CD14-positive monocyte (primary cell): ENCODE measurements around the gene HBG2. TPM values are rescaled to one million over a fixed set of nuclear protein-coding genes. Genes with fewer than 3 reads are reported as not detected.

Experiments used
- DNase-seq, 3 donors: peaks; one replicate each; pipeline ENCODE4 v3.0.0-alpha.2; 2011 to 2022
- H2AFZ ChIP-seq: 2 replicates; pipeline ENCODE4 v1.6.0; 2012; ENCODE audit warnings: mild to moderate bottlenecking, low read depth, low read length, inconsistent platforms; ENCODE audit not compliant: insufficient read depth, poor library complexity, severe bottlenecking
- H3K27ac ChIP-seq, 2 donors: 1 replicate in 1 of 2; 2 replicates in 1 of 2; pipeline ENCODE4 v1.5.1; 2012 to 2013; ENCODE audit warnings: low read length in 2 of 2, control low read depth in 1 of 2, inconsistent platforms in 1 of 2, low read depth in 1 of 2, mild to moderate bottlenecking in 1 of 2
- H3K27me3 ChIP-seq, 2 donors: one replicate each; pipeline versions ENCODE4 v1.6.0 to v1.6.1; 2011 to 2013; ENCODE audit warnings: low read length in 2 of 2; ENCODE audit not compliant: control insufficient read depth in 2 of 2, insufficient read depth in 2 of 2
- H3K36me3 ChIP-seq, 2 donors: replicated peaks in 1 of 2; 1 replicate in 1 of 2; 2 replicates in 1 of 2; pipeline versions ENCODE4 v1.5.1 to v1.6.1; 2012 to 2013; ENCODE audit warnings: low read length in 2 of 2, control low read depth in 1 of 2, inconsistent platforms in 1 of 2, mild to moderate bottlenecking in 1 of 2; ENCODE audit not compliant: insufficient read depth in 2 of 2, control insufficient read depth in 1 of 2
- H3K4me1 ChIP-seq, 2 donors: 1 replicate in 1 of 2; 2 replicates in 1 of 2; pipeline versions ENCODE4 v1.5.1 to v1.6.1; 2012 to 2013; ENCODE audit warnings: low read length in 2 of 2, control low read depth in 1 of 2, inconsistent platforms in 1 of 2, mild to moderate bottlenecking in 1 of 2, moderate library complexity in 1 of 2; ENCODE audit not compliant: insufficient read depth in 2 of 2, control insufficient read depth in 1 of 2
- H3K4me2 ChIP-seq: replicated peaks from 2 replicates; pipeline ENCODE3; 2012; ENCODE audit warnings: low read length, moderate library complexity, mild to moderate bottlenecking; ENCODE audit not compliant: poor library complexity, severe bottlenecking; ENCODE audit errors: extremely low read depth
- H3K4me3 ChIP-seq, 3 experiments: fragments of 200-600 bp in 1 of 3; sonication (generic) in 1 of 3; replicated peaks in 1 of 3; 1 replicate in 2 of 3; 2 replicates in 1 of 3; pipeline ENCODE4 v1.5.1; 2011 to 2013; ENCODE audit warnings: low read length in 3 of 3, mild to moderate bottlenecking in 3 of 3, control low read depth in 2 of 3, low read depth in 2 of 3, inconsistent platforms in 1 of 3, moderate library complexity in 1 of 3
- H3K79me2 ChIP-seq: 2 replicates; pipeline ENCODE4 v1.6.0; 2012; ENCODE audit warnings: mild to moderate bottlenecking, control low read depth, inconsistent platforms, low read length, moderate library complexity; ENCODE audit not compliant: insufficient read depth
- H3K9ac ChIP-seq: 2 replicates; pipeline ENCODE4 v1.6.0; 2017; ENCODE audit warnings: low read length, mild to moderate bottlenecking; ENCODE audit not compliant: insufficient read depth, poor library complexity, severe bottlenecking
- H3K9me3 ChIP-seq, 2 donors: replicated peaks in 1 of 2; 1 replicate in 1 of 2; 2 replicates in 1 of 2; pipeline versions ENCODE4 v1.5.1 to v1.6.1; 2012 to 2013; ENCODE audit warnings: low read length in 2 of 2, control low read depth in 1 of 2; ENCODE audit not compliant: control insufficient read depth in 1 of 2, insufficient read depth in 1 of 2
- H4K20me1 ChIP-seq: 2 replicates; pipeline ENCODE4 v1.6.0; 2012; ENCODE audit warnings: mild to moderate bottlenecking, low read length, control low read depth, moderate library complexity; ENCODE audit not compliant: insufficient read depth
- H3K27ac Mint-ChIP-seq, 7 donors: one replicate each; pipeline ENCODE4 v1.8.0; 2020; ENCODE audit warnings: mild to moderate bottlenecking in 7 of 7, mixed read lengths in 7 of 7, moderate library complexity in 6 of 7, inconsistent platforms in 2 of 7
- H3K27me3 Mint-ChIP-seq, 3 donors: one replicate each; pipeline ENCODE4 v1.8.0; 2021 to 2022; ENCODE audit warnings: low read depth in 3 of 3, mild to moderate bottlenecking in 3 of 3, mixed read lengths in 3 of 3, moderate library complexity in 3 of 3, inconsistent platforms in 1 of 3
- H3K36me3 Mint-ChIP-seq, 2 donors: one replicate each; pipeline ENCODE4 v1.8.0; 2020; ENCODE audit warnings: mixed read lengths in 2 of 2, inconsistent platforms in 1 of 2, mild to moderate bottlenecking in 1 of 2
- H3K4me1 Mint-ChIP-seq: one replicate; pipeline ENCODE4 v1.8.0; 2020; ENCODE audit warnings: mild to moderate bottlenecking, mixed read lengths
- H3K4me3 Mint-ChIP-seq, 2 donors: one replicate each; pipeline ENCODE4 v1.8.0; 2020; ENCODE audit warnings: mild to moderate bottlenecking in 2 of 2, mixed read lengths in 2 of 2, moderate library complexity in 1 of 2
- H3K9me3 Mint-ChIP-seq, 7 donors: one replicate each; pipeline ENCODE4 v1.8.0; 2020 to 2022; ENCODE audit warnings: mixed read lengths in 7 of 7, mild to moderate bottlenecking in 6 of 7, moderate library complexity in 6 of 7, inconsistent platforms in 2 of 7
- CTCF ChIP-seq: fragments of 200-600 bp; IDR thresholded peaks from one replicate; pipeline ENCODE4 v1.8.0; 2022; ENCODE audit warnings: antibody characterized with exemption, mild to moderate bottlenecking
- WGBS: methylation state at CpG from one replicate; pipeline ENCODE4 v1.1.5; 2013; ENCODE audit warnings: missing lambda C conversion rate; ENCODE audit not compliant: insufficient coverage; 5-methylcytosine and 5-hydroxymethylcytosine counted together
- intact Hi-C, 2 donors: fragments of 100-400 bp; cut with micrococcal nuclease; formaldehyde crosslinking; loops; one replicate each; pipeline versions ENCODE4 v1.15.0 to v1.15.1; 2023
- polyA plus RNA-seq, 3 donors: library from polyadenylated mRNA; depleted of rRNA in 1 of 3; unstranded in 2 of 3; stranded (reverse) in 1 of 3; fragments of 300-500 nt in 2 of 3; fragments of >200 nt in 1 of 3; fragmentation: Illumina TruSeq in 2 of 3; gene quantifications; 1 replicate in 2 of 3; 2 replicates in 1 of 3; pipeline ENCODE4 v1.2.3, GENCODE V29; 2012 to 2021

The HBG2 gene
- polyA plus RNA-seq, 3 donors, result 5.1 TPM; not detected in 2

DNA sequence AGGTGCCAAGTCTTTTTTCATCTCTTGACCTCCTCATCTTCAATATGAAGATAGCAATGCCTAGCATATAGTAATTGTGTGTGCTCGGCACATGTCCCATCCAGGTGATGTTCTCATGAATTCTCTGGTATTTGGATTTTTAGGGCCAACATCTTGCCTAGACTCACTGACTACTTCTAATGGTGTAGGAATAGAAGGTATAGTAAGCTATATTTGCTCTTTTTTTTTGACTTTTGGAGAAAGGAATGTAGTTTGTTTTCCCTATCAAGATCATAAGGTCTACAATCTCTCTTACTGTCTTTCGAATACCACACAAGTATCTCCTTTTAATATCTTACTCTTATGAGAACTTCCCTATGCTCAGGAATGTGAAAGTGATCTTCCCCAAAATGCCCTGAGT lies 23.5 kb downstream of the HBG2 start:
- H3K36me3 Mint-ChIP-seq, result no peaks in the 10 kb centered on the region
- Histone ChIP-seq H3K4me3 (no peak overlapping the region), H3K27ac (no peak overlapping the region), H2AFZ (no peak overlapping the region), H3K4me2 (no peak overlapping the region), H3K9me3 (no peaks in the 10 kb centered on the region), H3K79me2 (no peaks in the 10 kb centered on the region), H3K27me3 (no peaks in the 10 kb centered on the region), H4K20me1 (no peaks in the 10 kb centered on the region), H3K36me3 (no peaks in the 10 kb centered on the region), H3K9ac (no peak overlapping the region), H3K4me1 (no peaks in the 10 kb centered on the region)
- intact Hi-C loops, result no loop called here
- no peak for DNase-seq
- no peak overlapping the region for H3K27ac Mint-ChIP-seq
- WGBS, result no CpG with 5 or more reads among the region's 2 CpGs
- H3K9me3 Mint-ChIP-seq, result no peaks in the 10 kb centered on the region
- TF ChIP-seq CTCF, result no peak
- H3K4me1 Mint-ChIP-seq, result peaks cover 7% of the 10 kb centered on the region
- no peak overlapping the region for H3K4me3 Mint-ChIP-seq
- peaks cover 0 to 1% (median 0%) of the 10 kb centered on the region in 3 donors for H3K27me3 Mint-ChIP-seq

- Mint-ChIP-seq H3K36me3 (no peaks in the 10 kb centered on the region), H3K4me3 (no peak overlapping the region), H3K9me3 (no peaks in the 10 kb centered on the region), H3K27ac (no peak overlapping the region), H3K27me3 (peaks cover 0 to 1% (median 0%) of the 10 kb centered on the region in 3 donors), H3K4me1 (peaks cover 7% of the 10 kb centered on the region)
- no peak overlapping the region for H3K4me2 ChIP-seq
- no peaks in the 10 kb centered on the region for H3K9me3 ChIP-seq
- no peak overlapping the region for H3K9ac ChIP-seq
- no peak overlapping the region for H3K27ac ChIP-seq
- 100% methylated on average over 1 of the region's 1 CpG for WGBS
- no peak for TF ChIP-seq CTCF
- H3K79me2 ChIP-seq, result no peaks in the 10 kb centered on the region
- no peak for DNase-seq
- no peaks in the 10 kb centered on the region for H3K36me3 ChIP-seq
- no peaks in the 10 kb centered on the region for H3K4me1 ChIP-seq
- no peaks in the 10 kb centered on the region for H4K20me1 ChIP-seq
- intact Hi-C loops, result no loop called here
- H3K27me3 ChIP-seq, result no peaks in the 10 kb centered on the region
- H2AFZ ChIP-seq, result no peak overlapping the region
- no peak overlapping the region for H3K4me3 ChIP-seq
Measured at GRCh38 chr11:5230266-5230665, 24.3 kb downstream of the HBG2 start.
